SKM-1 (cell line): ENCODE measurements around the gene LPCAT2.

Source experiments
- DNase-seq: peaks from one replicate; lab custom pipeline; 2025; ENCODE audit not compliant: unreplicated experiment; lab: John Stamatoyannopoulos, UW

The LPCAT2 gene

GRCh38 chr16:55540221-55540620 is 31.3 kb downstream of the LPCAT2 start:
- DNase-seq = no peak

DNA sequence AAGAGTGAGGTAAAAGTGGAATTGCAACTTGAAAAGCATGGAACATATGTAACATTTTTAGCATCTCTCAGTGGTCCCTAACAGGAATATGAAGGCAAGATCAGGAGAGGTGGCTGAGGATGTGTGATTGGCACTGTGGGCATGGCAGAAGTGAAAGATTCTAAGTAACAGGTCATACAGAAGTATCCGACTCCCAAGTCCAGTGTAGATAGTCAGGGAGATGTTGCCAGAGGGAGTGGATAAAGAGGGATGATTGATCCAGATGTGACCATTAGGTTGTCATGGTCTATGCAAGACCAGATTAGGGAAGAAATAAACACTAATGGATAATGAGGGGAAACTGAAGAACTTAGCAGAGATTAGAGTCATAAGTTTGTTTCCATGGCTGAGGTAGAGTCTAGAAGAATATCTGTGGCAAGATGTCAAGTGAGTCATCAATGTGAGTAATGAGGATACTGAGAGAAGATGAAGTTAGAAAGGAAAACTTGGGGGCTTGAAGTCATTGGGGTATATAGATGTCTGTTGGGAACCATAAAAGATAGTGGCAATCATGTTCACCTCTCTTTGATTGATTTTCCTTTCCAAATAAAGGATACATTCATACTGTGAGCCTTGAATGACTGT is 33.7 kb downstream of the LPCAT2 start:
- no peak for DNase-seq

DNA sequence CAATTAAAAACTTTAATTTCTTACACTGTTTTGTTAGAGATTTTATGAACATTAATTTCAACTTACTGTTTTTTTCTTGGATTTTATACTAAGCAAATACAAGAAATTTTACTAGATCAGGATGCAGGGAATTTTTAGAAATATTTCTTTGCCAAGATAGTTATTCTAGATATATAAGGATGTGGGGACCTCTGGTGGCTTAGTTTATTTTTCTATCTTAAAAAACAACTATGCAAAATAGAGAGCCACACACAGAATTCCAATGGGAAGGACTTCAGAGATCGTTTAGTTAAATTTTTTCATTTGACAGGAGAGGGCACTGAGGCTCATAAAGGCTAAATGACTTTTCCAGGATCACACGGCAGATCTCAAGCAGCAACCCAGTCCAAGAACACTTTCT is 34.6 kb downstream of the LPCAT2 start:
- DNase-seq = no peak

- DNase-seq = no peak
Observed at GRCh38 chr16:55552621-55553020, 43.7 kb downstream of the LPCAT2 start.

DNA sequence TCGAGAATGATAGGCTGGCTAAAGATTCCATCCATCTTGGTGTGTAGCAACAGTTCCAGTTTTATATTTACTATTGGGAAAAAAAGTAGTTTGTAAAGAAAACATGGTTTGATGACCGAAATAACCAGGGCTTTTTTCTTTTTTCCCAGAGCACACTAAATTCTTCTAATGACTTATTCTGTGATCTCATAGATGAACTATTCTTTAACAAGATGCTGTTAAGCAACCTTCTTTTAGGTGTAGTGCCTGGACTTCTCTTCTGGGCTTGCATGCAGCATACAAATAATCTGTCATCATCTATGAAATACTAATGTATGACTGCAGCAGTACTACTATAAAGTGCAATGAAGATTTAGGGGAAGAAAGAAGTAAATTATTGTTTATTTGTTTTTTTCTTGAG is 46.6 kb downstream of the LPCAT2 start:
- no peak for DNase-seq

- DNase-seq = no peak
Observed at GRCh38 chr16:55557186-55557585, 48.3 kb downstream of the LPCAT2 start.

GRCh38 chr16:55559233-55559632 is 50.4 kb downstream of the LPCAT2 start:
- DNase-seq = no peak

DNA sequence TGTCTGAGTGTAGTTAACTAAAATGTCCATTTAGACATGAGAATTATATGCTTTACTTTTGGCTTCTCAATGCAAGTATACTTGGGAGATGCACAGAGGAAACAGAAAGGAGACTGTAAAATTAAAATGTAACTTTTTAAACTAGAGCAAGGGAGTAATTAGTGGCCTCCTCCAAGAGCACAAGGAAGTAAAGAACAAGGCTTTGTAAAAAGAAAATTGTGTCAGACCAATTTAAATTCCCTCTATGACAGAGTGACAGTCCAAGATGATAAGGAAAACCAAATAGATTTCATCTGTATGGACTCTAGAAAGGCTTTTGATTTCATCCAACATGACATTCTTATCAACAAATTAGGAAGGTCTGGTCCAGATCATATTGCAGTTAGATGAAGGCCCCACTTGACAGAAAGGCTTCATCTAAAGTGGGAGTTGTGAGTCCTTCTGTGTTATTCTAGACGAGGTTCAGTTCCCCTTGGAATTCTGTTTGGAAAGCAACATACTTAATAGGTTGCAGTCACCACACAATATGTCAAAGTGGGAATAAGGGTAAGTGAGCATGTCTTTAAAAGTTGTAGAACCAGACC is 51.2 kb downstream of the LPCAT2 start:
- no peak for DNase-seq

DNA sequence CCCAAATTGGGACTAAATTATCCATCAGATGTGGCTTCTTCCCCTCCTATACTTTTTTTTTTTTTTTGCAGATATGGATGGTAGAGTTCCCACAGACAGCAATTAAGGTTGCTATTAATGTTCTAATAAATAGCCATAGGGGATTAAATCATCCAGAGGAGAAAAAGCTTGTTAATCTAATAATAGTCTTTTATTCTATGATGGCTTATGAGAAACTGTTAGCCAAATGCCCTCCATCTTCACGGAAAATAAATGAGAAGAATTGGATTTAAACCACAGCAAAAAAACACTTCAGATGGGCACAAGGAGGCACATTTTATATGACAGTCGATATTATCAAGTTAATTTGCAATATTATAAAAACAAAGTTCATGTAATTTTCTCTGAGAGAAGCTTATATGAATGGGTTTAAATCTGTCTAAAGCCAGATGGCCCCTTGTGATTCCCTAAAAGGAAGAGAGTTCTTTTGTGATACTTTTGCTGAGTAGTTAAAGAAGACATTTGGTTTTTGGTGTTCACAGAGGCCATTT is 52.5 kb downstream of the LPCAT2 start:
- no peak for DNase-seq

GRCh38 chr16:55562936-55563335 is 54.1 kb downstream of the LPCAT2 start:
- no peak for DNase-seq

- no peak for DNase-seq
Observed at GRCh38 chr16:55563797-55564196, 54.9 kb downstream of the LPCAT2 start.

- no peak for DNase-seq
Observed at GRCh38 chr16:55565086-55565485, 56.2 kb downstream of the LPCAT2 start.

- DNase-seq = no peak
Observed at GRCh38 chr16:55566432-55567175, 57.7 kb downstream of the LPCAT2 start, which contains the start of gene CAPNS2. Gene CAPNS2, plus strand, starts transcription at chr16:55566684. Its CDS starts 73 bp downstream, at chr16:55566757.

DNA sequence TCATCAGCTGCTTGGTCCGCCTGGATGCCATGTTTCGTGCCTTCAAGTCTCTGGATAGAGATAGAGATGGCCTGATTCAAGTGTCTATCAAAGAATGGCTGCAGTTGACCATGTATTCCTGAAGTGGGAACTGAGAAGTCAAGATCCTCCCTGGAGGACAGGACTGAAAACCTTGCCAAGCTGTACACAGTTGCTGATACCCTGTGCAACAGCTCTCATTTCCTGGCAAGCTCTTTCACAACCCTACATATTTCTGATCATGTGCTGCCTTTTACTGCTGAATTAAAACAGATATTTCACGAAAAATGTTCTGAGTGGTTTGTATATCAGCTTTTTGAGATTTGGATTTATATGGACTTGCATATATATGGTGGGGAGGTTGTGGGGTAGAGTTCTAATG is 58.5 kb downstream of the LPCAT2 start:
- peak; percentile 5 for DNase-seq

- DNase-seq = no peak
Observed at GRCh38 chr16:55568207-55568606, 59.3 kb downstream of the LPCAT2 start.

DNA sequence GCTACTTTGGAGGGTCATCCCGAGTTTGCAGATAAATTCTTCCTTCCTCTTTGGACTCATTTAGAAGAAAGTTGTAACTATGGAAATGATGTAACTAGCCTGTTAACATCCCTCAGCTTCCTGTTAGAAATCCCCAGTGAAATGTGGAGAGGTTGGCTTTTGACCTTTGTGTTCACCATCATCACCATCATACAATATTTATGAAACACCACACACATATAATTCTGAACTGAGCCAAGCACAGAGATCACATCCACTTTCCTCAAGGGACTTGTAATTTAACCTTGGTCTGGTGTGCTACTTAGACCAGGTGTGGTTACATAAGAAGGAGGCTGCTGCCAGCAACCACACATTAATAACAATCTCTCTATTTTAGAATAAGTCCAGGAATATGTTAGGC is 60.2 kb downstream of the LPCAT2 start:
- peak; percentile 54 for DNase-seq

GRCh38 chr16:55570159-55570558 is 61.3 kb downstream of the LPCAT2 start:
- DNase-seq = no peak

GRCh38 chr16:55571191-55571897 is 62.5 kb downstream of the LPCAT2 start:
- no peak for DNase-seq

DNA sequence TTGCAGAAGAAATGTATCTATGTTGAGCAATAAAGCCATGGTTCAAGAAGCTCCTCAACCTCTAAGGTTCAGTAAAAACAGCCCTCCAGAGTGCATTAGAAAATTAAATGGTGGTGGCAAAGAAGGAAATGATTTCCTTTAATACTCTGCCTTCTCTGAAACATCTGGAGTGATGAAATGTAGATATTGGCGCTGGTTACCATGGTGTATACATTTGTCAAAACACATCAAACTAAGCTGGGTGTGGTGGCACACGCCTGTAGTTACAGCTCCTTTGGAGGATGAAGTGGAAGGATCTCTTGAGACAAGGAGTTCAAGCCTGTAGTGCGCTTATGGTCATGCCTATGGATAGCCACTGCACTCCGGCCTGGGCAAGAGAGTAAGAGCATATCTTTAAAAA is 63.6 kb downstream of the LPCAT2 start:
- DNase-seq = no peak

- DNase-seq = no peak
Observed at GRCh38 chr16:55574811-55575210, 65.9 kb downstream of the LPCAT2 start.

- no peak for DNase-seq
Observed at GRCh38 chr16:55575496-55575895, 66.6 kb downstream of the LPCAT2 start.
